Measurements from ENCODE around the gene NREP.

Gene NREP

DNA sequence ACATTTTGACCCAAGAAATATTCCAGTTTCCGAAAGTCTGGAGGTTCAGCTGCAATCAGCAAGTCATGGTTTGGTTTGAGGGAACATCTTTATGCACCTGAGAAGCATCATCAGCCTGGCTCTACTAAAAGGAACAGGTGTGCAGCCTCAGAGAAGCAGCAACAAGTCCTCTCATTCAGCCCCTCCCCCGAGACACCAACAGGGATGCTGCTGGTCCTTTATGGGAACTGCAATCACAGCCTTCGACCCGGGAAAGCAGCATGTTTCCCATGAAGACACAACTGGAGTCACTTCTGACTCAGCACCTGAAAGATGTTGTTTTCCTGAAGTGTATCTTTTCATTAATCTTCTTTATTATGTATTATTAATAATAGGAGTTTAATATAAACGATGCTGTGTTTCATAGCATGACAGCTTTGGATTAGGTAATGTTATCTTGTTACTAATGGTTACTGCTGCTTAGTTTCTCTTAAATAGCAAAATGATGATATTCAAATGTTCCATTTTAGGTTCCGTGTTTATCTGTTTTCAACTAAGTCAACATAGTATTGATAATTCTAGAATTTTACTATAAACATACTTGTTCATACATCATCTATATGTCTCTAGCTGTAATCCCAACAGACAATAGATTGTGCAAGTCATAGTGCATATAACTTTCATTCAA, 15.6 kb upstream of the NREP start:
- no peak for DNase-seq (ENCODE audit: low read depth)
- H3K4me3 ChIP-seq (ENCODE audit: low read depth, low read length) = no peak overlapping the region

DNA sequence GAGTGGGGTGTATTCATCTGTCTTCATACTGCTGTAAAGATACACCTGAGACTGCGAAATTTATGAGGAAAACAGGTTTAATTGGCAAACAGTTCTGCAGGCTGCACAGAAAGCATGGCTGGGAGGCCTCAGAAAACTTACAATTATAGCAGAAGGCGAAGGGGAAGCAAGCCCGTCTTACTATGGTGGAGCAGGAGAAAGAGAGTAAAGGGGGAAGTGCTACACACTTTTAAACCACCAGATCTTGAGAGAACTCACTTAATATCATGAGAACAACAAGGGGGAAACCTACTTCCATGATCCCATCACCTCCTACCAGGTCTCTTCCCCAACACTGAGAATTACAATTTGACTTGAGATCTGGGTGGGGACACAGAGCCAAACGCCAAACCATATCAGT, 12.5 kb upstream of the NREP start:
- no peak overlapping the region for H3K4me3 ChIP-seq (ENCODE audit: low read depth, low read length)
- no peak for DNase-seq (ENCODE audit: low read depth)

DNA sequence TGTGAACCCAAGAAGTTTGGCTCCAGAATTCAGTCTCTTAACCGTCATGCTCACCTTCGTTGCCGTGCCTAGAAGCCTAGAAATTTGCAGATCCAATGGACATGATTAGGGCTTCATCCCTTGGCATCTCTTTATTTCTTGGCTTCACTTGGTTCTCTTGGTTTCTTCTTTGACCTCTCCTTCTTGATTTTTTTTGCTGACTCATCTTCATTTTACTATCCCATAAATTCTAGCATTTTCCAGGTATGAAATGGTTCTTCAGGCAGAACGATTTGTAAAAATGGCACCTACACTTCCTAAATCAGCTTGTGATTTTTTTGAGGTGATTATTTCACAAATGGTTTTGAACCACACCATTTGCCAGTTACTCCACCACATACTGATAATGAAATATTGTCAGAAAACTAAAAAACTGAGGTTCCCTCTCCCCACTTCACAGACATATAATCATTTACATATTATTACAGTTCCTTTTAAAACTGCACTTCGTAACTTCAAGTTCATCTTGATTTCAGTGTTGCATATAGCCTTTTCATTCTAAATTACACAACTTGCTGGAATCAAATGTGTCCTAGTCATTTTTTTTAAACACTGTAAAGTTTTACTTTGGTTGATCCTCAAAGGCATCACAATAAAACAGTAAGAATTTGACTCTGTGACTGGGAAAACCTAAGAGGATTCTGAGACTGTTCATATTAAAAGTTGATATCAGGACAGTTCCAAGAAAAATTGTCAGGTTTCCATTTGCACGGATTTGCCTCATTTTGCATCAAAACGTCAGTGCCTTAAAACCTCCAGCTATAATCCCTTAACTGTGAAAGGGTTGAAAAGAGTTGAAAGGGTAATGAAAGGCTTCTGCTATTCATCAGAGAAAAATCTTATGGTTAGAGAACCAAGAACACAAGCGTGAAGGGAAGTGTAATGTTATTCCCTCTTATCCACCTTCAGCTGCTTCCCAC, 8.9 kb upstream of the NREP start:
- no peak for DNase-seq (ENCODE audit: low read depth)
- no peak overlapping the region for H3K4me3 ChIP-seq (ENCODE audit: low read depth, low read length)

DNA sequence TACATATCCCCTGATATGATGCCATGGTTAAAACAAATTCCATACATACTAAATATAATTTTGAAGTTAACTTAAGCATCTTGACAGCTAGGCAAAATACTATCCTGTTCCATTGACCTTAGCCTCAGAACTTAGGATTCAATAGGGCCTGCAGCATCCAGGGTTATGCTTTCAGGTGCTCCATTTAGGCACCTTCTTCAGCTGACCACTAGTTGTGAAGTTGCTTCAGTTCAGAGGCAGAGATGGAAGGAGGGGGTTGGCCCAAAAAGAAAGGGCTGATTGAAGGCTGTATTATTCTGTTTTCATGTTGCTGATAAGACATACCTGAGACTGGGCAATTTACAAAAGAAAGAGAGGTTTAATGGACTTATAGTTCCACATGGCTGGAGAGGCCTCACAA, 7.0 kb upstream of the NREP start:
- no peak for DNase-seq (ENCODE audit: low read depth)
- no peak overlapping the region for H3K4me3 ChIP-seq (ENCODE audit: low read depth, low read length)

DNA sequence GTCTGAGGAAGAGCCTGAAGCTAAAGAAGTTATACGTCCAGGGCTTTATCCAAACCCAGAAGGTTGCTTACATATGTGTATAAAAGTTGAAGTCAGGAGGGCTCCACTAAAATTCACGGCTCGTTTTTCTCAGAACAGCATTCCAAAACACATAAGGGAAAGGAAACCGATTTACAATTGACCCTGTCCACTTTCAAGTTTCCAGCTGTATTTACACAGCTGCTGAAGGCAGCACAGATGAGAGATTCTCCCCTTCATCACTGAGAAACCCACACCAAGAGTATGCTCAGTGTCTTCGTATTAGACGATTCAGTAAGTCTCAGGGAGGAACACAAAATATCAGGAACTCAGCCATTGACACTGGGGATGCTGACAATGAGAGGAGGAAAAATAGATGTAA, 5.9 kb upstream of the NREP start:
- DNase-seq (ENCODE audit: low read depth) = peak; percentile 74
- no peak overlapping the region for H3K4me3 ChIP-seq (ENCODE audit: low read depth, low read length)

DNA sequence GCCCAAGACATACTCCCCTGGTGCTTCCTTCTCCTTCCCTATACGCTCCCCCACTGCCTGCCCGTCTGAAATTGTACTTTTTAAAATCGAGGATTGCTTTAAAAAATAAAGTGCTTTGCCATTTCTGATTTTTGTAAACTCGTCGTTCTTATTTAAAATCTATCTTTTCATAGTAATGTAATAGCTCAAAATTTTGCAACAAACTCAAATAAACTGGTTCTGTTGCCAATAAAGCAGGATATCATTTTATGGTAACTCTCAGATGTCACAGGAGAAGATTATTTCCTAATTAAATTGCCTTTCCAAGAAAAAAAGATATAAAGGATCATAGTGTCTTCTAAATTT, 1.3 kb upstream of the NREP start:
- H3K4me3 ChIP-seq (ENCODE audit: low read depth, low read length) = peak overlapping the region; percentile 83
- DNase-seq (ENCODE audit: low read depth) = no peak

DNA sequence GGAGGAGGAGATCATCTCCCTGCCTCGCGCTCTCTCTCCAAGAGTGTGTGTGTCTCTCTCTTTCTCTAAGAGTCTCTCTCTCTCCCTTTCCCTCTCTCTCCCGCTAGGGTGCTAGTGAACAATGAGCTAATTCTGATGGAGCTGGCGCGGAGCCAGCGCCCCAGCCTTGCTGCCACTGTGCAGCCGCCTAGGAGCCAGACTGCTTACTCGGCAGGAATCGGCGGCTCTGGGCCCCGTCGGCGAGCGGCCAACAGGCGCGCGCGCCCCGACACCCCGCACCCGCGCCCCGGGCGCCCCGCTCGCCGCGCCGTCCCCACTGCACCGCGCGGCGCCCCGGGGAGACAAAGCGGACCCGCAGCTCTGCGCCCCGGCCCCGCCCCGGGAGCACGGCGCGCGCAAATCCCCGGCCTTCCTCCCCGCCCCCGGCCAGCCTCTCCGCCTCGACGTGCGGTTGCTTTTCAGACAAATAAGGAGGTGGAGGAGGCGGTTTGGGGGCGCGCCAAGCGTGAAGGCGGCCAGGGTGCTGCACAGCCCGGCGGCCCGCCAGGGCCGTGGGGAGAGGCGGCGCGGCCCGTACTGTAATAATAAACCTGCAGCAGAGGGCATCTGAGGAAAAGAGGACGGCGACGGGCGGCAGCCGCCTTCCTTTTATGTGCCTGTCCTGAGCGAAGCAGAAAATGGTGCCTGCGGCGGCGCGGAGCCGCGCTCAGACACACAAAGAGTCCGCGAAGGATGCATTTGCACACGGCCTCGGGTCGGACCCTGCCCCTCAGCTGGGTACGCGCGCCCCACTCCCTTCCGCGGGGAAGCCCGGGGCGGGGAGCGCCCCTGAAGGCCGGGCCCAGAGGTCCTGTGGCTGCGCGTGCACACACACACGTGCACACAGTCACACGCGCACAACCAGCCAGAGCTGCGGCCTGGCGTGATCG, 625 bp upstream of the NREP start:
- DNase-seq (ENCODE audit: low read depth) = peak; percentile 88
- H3K4me3 ChIP-seq (ENCODE audit: low read depth, low read length) = peak overlapping the region; percentile 83

- DNase-seq (ENCODE audit: low read depth) = no peak
Observed at GRCh38 chr5:111755942-111756381, 1.0 kb downstream of the NREP start.

DNA sequence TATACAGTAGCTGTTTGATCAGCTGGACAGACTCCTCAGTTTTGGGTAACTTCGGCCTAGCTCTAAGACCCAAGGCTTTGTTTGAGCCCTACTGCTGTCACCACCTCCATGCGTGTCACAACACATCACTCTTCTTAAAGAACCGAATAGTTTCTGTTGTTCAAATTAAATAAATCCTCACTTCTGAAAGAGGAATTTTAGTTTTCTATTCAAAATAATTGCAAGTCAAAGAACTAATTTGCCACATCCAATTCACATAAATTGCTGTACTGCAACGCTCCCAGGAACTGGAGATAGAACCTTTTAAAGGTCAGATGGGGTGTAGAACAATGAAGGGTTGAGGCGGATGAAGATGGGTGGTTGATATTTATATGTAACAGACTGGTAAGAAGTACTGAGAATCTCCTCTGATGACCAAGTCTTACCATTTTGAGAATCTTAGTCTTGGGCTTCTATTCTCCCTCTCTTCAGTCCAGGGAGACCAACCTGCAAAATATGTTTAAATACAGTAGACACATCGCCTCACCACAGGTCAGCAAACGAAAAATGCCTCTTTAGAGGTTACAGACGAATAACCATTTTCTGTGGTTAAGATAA, 1.6 kb downstream of the NREP start:
- H3K4me3 ChIP-seq (ENCODE audit: low read depth, low read length) = peak overlapping the region; percentile 83
- DNase-seq (ENCODE audit: low read depth) = no peak

More at GRCh38 chr5:111755942-111756381, 1.0 kb downstream of the NREP start:
- H3K4me3 ChIP-seq (ENCODE audit: low read depth, low read length) = peak overlapping the region; percentile 83

- H3K4me3 ChIP-seq (ENCODE audit: low read depth, low read length) = peak overlapping the region; percentile 5
- no peak for DNase-seq (ENCODE audit: low read depth)
Observed at GRCh38 chr5:111753884-111754589, 3.0 kb downstream of the NREP start.

DNA sequence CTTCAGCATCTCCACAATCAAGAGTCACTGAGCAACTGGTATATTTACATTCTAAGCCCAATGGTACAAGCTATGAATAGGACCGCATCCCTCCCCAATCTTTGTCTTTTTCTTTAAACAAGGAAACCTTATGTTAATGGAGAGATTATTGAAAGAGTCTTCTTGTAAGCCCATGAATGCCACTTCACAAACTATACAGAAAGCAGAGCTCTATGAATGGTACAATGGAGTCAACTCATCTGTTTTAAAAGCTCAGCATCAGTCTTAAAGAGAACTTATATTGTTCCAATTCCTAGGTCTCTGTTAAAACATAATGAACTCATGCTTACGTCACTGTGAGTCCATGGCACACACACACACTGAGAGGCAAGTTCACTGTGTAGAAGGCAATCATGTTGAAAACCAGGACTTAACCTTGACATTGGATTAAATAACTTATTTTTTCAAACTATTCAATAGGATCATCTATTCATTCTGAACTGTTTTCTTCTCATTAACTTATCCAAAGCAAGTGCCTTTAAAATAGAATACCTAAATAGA, 4.5 kb downstream of the NREP start:
- H3K4me3 ChIP-seq (ENCODE audit: low read depth, low read length) = no peak overlapping the region
- DNase-seq (ENCODE audit: low read depth) = no peak

DNA sequence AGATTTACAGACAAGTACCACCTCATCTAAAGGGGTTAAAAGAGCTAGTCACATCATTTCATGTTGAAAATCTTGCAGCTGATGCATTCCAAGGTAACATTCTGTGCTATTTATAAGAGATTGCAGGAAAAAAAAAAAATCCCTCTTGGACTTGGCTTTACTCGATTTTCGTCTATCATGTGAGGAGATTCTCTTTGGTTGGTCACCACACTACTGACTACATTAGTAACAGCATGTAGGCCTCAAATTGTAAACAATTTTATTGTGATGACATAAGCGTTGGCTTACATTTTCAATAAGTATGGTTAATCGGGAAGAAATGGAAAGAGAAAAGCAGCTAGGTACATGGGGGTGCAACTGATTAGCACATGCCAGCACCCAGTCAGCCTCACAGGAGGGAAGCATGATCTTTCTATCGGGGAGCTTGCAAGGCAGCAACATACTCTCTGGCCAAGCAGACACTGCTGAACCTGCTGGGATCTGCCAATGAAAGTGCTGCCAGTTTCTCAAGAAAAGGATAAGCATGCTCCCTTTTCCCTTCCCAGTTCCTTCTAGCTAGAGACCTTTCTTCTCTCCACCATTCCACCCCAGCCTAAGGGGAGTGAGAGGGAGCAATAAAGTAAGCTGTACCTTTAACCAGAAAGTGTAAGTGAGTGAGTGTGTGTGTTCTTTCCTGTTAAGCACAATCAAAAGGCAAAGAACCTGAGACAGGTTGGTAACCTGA, 7.5 kb downstream of the NREP start:
- no peak for DNase-seq (ENCODE audit: low read depth)
- no peak overlapping the region for H3K4me3 ChIP-seq (ENCODE audit: low read depth, low read length)

DNA sequence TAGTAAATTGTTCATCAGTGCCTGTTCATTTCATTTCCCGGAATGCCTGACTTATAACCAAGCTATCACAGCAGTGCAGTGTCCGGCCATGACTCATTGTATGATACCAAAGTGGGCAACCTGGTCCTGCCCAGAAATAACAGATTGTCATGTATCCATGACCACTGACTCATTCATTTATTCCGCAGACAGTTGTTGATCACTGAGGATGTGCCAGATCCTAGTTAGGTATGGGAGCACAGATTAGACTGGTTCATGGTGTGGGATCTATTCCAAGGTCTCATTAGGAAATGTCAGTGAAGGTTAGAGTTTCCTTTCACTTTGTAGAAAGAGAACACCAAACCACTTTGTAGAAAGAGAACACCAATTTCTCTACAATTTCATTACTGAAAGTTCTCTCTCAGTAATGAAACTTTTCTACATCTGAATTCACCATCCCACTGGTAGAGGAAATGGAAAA, 8.7 kb downstream of the NREP start:
- DNase-seq (ENCODE audit: low read depth) = peak; percentile 85

DNA sequence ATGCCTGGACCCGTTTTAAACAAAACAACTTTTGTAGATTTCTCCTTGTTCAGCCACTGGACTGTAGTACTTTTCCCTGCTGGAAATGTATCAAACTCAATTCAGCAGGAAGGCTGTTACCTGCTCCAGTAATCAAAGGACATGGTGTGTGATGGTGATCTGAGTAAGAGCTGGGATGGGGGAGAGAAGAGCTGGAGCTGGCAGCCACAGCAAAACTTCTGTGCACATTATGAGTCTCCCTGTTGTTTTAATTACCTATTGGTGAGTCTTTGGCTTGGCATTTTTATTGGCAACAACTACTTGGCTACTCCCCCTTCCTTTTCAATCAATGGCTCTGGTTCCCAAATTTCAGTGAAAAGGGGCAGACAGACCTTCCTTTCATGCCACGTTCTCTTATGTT, 9.7 kb downstream of the NREP start:
- DNase-seq (ENCODE audit: low read depth) = no peak
- no peak overlapping the region for H3K4me3 ChIP-seq (ENCODE audit: low read depth, low read length)

More for the DNA sequence above, 8.7 kb downstream of the NREP start:
- no peak overlapping the region for H3K4me3 ChIP-seq (ENCODE audit: low read depth, low read length)

- no peak overlapping the region for H3K4me3 ChIP-seq (ENCODE audit: low read depth, low read length)
- DNase-seq (ENCODE audit: low read depth) = no peak
Observed at GRCh38 chr5:111746791-111747190, 10.2 kb downstream of the NREP start.

GRCh38 chr5:111745075-111745739, 11.8 kb downstream of the NREP start:
- DNase-seq (ENCODE audit: low read depth) = no peak
- no peak overlapping the region for H3K4me3 ChIP-seq (ENCODE audit: low read depth, low read length)

GRCh38 chr5:111744455-111744854, 12.5 kb downstream of the NREP start:
- no peak overlapping the region for H3K4me3 ChIP-seq (ENCODE audit: low read depth, low read length)
- no peak for DNase-seq (ENCODE audit: low read depth)
